RWPE1 (cell line): ENCODE data around the gene OTOG.

ENCODE experiments used
- CTCF ChIA-PET: fragments of 350-600 bp; sonication (Branson Sonifier 250); formaldehyde crosslinking; extraction: SDS; loops from one replicate; lab custom pipeline; 2021; lab: Yijun Ruan, JAX
- POLR2A ChIA-PET: fragments of 400-600 bp; formaldehyde crosslinking; extraction: SDS; loops from one replicate; lab custom pipeline; 2020; ENCODE audit warnings: antibody characterized with exemption; ENCODE audit not compliant: low non-redundant PET; lab: Yijun Ruan, JAX
- DNase-seq: peaks from one replicate; pipeline ENCODE4 v3.0.0; 2012; ENCODE audit warnings: low spot score
- H3K27ac ChIP-seq: fragments of 450-650 bp; 2 replicates; pipeline ENCODE4 v1.5.1; 2017
- TF ChIP-seq, protein P1 (sequence below): fragments of 450-650 bp; conservative IDR thresholded peaks from 2 replicates; pipeline ENCODE4 v1.5.1; 2017; ENCODE audit warnings: low read depth, mild to moderate bottlenecking

The OTOG gene

GRCh38 chr11:17658211-17658610 is 111.2 kb downstream of the OTOG start:
- no peak overlapping the region for H3K27ac ChIP-seq
- CTCF ChIA-PET, result no interaction called here
- TF ChIP-seq, protein P1, sequence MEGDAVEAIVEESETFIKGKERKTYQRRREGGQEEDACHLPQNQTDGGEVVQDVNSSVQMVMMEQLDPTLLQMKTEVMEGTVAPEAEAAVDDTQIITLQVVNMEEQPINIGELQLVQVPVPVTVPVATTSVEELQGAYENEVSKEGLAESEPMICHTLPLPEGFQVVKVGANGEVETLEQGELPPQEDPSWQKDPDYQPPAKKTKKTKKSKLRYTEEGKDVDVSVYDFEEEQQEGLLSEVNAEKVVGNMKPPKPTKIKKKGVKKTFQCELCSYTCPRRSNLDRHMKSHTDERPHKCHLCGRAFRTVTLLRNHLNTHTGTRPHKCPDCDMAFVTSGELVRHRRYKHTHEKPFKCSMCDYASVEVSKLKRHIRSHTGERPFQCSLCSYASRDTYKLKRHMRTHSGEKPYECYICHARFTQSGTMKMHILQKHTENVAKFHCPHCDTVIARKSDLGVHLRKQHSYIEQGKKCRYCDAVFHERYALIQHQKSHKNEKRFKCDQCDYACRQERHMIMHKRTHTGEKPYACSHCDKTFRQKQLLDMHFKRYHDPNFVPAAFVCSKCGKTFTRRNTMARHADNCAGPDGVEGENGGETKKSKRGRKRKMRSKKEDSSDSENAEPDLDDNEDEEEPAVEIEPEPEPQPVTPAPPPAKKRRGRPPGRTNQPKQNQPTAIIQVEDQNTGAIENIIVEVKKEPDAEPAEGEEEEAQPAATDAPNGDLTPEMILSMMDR, result no peak
- no peak for DNase-seq
- POLR2A ChIA-PET, result no interaction called here

GRCh38 chr11:17668166-17668565 is 121.1 kb downstream of the OTOG start:
- DNase-seq, result no peak
- TF ChIP-seq, protein P1, result no peak
- POLR2A ChIA-PET, result no interaction called here
- H3K27ac ChIP-seq, result no peak overlapping the region
- CTCF ChIA-PET, result interaction anchor here (0.7 to 1.0 kb wide), 2 partner anchors 59 to 438 kb away, joined by 4 to 6 read pairs; partner anchors contain the start of gene SAAL1

DNA sequence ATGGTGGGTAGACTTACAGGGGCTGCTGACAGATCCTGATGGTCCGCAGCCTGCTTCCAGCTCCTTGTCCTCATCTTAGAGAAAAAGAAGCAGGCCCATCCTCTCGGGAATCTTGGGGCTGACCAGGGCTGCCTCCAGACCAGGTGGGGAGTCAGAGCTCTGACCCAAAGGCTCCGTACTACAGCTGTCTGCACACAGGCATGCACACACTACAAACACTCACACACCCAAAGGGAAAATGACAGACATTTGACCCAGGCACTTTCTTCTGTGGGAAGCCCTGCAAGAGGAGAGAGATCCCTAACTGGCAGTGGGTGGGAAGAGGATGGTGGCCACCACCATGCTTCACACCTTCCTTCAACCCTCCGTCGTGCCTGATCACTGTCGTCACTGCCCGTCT is 125.4 kb downstream of the OTOG start:
- H3K27ac ChIP-seq, result no peak overlapping the region
- CTCF ChIA-PET, result interaction anchor here (0.6 kb wide), 1 partner anchor 70 kb away, joined by 3 read pairs; no protein-coding TSS in a partner anchor
- TF ChIP-seq, protein P1, result no peak
- no peak for DNase-seq
- POLR2A ChIA-PET, result no interaction called here

DNA sequence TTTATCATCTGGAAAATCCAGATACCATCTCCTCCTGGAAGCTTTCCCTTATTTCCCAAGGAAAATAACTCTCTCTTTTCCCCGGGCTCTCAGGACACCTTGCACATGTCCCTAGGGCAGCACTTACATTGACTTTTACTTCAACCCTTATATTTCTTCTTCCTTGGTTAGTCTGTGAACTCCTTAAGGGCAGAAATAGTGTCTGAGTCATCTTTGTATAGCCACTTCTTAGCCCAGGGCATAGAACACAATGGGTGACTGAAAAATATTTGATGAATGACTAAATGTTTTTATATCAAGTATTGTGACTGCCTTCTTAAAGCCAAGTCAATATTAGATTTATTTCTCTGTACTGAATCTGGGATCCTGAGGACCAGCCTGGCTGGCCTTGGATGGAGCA is 126.9 kb downstream of the OTOG start:
- ChIA-PET POLR2A (no interaction called here), CTCF (no interaction called here)
- H3K27ac ChIP-seq, result no peak overlapping the region
- TF ChIP-seq, protein P1, result no peak
- DNase-seq, result peak; percentile 18

GRCh38 chr11:17682848-17683247 is 135.8 kb downstream of the OTOG start:
- ChIA-PET CTCF (interaction anchor here (0.6 kb wide), 1 partner anchor 232 kb away, joined by 3 read pairs; no protein-coding TSS in a partner anchor), POLR2A (no interaction called here)
- DNase-seq, result no peak
- TF ChIP-seq, protein P1, result no peak
- no peak overlapping the region for H3K27ac ChIP-seq

DNA sequence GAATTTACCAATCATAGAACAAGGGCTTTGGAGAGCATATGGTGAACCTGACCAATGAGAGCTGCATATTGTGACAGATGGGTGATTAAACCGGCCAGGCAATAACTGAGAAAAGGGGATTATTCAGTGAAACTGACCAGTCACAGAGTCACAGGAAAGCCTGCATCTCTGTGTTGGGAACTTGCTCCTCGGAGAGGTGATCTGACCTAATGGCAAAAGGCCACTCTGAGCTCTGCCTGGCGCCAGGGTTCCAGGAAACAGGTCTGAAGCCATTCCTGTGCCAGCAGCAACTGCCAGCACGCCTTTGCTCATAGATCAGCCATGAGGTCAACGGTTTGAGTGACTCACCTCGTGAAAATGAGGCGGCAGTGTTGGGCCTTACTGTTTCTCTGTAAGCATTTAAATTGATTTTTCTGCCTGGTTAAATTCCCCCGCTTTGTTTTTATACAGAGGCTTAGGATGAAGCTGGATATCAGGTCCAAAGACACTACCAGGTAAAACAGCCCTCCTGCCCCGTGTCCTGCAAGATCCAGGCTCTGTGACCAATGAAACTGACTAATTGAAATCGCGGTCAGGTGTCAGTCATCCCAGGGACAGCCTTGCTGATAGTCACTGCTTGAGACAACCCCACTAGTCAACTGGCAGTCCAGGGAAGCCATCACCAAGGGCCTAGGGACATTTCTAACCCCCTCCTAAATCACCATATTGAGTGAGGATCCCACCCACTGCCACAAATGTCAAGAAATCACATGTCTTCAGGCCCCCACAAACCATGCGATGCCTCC is 136.5 kb downstream of the OTOG start:
- DNase-seq, result peak; percentile 38
- CTCF ChIA-PET, result interaction anchor here (0.6 kb wide), 1 partner anchor 231 kb away, joined by 3 read pairs; no protein-coding TSS in a partner anchor
- POLR2A ChIA-PET, result no interaction called here
- TF ChIP-seq, protein P1, result no peak
- no peak overlapping the region for H3K27ac ChIP-seq
